ENCODE results near the gene SCTR.
"Not testable (repeated sequence)": the region's sequence is repeated elsewhere in the genome, so short reads cannot be mapped to it uniquely, and the experiment has no call there.

The SCTR gene

DNA sequence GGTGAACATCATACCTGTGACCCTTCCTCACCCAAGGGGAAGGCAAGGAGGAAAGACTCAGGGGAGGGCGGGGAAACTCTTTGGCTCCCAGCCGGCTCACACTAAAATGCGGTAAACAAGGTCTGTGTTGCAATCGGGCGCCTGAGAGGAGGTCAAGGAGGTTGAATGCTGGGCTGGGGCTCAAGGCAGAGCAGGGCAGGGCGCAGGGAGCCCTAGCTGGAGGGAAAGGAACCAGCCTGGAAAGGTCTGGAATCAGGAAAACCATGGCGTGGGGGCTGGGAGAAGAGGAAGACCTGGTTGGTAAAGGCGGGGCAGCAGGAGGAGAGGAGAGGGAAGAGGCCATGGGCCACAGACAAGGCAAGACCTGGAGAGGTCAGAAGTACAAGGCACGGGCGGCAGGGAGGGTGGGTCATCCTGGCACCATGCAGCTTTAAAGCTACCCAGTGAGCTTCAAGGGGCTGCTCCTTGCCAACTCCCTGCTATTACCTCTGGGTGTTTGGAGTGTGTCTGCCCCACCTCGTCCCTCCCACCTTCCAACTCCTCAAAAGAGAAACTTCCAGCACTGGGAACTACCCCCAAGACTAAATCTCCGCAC, 97.4 kb downstream of the SCTR start:
- DNase-seq: no peak

DNA sequence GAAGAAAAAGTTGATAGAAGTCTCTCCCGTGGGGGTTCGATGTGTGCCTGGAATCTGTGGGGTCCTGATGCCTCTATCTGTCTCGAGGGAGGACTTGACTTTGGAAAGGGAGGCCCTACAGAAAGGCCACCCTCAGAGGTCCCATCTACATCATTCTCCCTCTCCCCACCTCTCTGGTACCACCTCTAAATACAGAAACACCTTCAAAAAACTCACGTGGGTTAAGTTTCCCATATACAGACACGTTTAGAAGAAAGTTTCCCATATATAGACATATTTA, 97.9 kb downstream of the SCTR start:
- DNase-seq: no peak

DNA sequence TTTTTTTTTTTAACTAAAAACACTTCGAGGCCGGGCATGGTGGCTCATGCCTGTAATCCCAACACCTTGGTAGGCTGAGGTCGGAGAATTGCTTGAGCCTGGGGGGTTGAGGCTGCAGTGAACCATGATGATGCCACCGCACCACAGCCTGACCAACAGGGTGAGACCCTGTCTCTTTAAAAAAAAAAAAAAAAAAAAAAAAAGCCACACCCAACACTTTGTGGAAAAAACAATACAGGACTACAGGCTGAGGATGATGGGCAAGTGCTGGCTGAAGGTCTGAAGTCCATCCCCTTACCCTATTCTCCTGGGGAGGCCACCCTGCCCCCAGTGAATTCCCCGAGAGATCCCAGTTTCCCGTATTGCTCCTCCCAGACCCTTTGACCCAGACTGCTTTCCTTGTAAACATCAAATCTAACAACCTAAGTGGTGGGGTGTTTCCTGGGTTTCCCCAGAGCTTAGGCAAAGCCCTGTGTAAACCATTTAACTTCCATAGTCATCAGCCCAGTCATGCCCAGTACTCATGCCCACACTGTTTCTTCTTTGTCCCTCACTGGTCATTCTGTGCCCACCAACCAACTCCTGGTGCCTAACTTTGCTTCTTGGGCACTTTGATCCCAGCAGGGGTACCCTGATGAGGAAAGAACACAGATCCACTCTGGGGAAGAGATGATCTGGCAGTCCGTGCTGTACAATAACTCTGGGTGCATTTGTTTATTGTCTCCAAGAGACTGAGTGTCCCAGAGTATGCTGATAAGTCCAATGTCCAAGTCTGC, 98.5 kb downstream of the SCTR start:
- no peak for DNase-seq

DNA sequence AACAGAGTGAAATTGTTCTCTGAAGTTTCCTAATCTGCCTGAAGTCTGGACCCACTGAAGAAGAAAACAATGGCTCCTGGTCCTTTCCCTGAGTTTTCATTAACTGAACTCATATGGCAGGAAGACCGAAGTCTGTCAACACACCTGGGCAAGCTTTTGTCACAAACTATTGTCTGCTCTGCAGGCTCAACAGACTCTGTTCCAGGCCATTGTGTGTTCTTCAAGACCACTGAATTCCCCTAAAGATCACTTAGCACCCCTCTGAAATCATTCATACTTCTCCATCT, 99.2 kb downstream of the SCTR start:
- DNase-seq: no peak

DNA sequence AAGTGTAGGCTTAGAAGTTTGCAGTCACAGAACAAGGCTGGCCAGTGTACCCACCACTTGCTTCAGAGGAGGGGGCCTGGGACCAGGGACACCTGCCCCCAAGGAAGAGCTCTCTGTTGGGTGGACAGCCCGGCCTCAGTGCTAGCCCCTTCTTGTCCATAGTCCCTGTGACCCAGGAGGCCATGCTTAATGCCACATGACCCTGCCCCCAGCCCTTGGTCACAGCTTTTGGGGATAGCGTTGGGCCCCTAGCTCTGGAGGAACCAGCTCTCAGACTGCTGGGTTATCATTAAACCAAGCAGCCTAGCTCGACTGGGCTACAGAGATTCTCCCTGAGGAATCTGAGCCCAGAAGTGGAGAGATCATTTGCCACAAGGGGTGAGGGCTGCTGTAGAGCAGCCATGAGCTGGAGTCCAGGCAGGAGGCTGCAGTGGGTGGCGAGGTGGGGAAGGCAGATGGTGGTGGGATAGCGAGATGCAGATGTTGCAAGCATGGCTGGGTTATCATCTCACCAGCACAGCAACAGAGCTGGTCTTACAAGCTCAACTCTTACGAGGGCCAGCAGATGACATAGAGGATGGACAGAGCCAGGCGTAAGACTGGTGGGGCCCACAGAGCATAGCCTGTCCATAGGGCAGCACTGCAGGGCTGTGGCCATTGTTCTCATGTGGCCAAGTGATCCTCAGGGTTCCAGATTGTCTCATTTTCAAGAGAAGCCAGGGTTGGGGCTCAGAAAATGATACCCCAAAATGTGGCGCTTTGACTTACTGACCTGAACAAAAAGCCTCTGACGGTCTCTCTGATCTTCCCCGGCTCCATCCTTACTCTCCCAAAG, 99.8 kb downstream of the SCTR start:
- no peak for DNase-seq

DNA sequence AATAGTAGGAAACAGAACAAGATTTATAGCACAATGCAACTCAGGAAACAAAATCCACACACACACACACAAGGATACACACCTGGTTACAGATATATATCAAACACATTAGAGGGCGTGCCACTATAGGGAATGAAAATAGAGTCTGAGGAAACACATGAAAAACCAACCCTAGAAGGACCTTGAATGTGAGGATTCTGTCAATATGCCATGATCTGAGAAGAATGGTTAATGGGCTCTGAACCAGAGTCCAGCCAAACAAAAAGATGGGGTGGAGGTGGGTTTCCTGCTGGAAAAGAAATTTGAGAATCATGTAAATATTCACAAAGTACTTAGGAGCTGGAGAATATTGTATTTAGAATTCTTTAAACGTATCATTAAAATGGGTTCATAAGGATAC, 100.5 kb downstream of the SCTR start:
- DNase-seq: no peak

DNA sequence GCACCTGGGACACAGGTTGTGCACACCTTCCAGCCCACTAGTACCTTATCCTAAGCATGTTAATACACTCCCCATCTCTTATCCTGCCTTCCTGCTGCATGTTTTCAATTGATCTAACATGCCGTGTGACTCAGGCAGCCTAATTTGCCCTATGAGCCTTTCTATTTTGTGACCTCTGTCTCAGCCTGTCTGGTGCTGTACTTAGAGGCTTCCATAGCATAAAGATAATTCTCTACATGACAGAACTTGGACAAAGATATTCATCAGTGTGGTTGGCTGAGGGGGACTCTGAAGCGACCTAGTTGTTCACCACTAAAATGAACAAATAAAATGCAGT, 101.2 kb downstream of the SCTR start:
- DNase-seq: no peak

DNA sequence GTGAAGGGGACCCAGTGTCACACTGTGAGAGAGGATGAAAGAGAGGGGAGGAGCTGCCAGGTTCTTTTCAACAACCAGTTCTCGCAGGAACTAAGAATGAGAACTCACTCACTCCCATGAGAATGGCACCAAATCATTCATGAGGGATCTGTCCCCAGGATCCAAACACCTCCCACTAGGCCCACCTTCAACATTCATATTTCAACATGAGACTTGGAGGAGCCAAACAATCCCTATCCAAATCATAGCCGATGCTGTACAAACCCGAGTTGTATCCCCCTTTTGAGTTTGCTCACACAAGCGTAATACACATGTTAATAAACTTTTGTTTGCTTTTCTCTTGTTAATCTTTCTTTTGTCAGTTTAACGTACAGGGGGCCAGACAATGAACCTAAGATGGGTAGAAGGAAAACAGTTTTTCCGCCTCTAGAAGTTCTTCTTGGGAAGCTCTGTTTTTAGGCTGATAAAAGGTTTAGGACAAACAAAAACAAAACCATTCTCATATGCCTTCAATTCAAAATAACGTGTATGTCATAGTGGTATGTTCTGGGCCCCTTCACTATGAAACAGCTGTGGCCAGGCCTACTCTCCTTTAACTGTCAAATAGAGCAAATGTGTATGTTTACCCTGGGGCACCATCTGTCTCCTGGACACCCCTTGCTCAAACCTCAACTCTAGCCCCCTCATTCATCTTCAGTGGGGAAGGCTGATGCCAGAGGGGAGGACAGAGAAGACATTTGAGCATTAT, 101.7 kb downstream of the SCTR start:
- DNase-seq: no peak

DNA sequence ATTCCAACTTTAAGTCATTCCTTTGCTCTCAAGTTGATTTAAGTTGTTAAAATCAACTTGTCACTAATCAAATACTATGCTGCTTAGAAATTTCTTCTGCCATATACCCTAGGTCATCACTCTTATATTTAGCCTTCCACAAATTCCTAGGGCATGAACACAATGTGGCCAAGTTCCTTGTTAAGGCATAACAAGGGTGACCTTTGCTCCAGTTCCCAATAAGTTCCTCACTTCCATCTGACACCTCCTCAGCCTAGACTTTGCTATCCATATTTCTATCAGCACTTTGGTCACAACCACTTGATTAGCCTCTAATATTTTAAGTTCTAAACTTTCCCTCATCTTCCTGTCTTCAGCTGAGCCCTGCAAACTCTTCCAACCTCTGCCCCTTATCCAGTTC, 102.5 kb downstream of the SCTR start:
- no peak for DNase-seq

DNA sequence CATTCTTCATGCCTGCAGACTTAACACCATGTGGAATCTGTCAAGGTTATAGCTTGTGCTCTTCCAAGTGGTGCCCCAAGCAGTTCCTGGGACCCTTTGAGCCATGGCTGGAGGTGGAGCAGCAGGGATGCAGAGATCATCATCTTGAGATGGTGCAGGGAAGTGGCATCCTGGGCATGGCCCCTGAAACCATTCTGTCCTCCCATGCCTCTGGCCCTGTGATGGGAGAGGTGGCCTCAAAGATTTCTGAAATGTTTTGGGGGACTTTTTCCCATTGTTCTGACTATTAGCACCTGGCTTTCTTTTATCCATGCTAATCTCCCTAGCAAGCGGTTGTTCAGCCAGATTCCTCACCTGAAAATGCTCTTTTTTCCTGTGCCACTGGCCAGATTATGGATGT, 103.0 kb downstream of the SCTR start:
- no peak for DNase-seq

DNA sequence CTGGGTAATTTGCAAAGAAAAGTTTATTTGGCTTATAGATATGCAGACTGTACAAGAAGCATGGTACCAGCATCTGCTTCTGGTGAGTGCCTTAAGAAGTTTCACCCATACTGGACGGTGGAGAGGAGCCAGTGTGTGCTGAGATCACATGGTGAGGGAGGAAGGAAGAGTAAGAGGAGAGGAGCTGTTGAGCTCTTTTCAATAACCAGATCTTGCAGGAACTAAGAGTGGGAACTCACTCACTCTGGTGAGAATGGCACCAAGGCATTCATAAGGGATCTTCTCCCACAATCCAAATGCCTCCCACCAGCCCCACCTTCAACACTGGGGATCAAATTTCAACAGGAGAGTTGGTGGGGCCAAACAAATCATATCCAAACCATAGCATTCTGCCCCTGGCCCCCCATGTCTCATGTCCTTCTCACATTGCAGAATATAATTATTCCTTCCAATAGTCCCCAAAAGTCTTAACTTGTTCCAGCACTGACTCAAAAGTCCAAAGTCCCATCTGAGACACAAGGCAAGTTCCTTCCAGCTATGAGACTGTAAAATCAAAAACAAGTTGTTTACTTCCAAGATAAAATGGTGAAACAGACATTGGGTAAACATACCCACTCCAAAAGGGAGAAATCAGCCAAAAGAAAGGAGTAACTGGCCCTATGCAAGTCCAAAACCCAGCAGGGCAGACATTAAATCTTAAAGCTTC, 104.3 kb downstream of the SCTR start:
- no peak for DNase-seq

DNA sequence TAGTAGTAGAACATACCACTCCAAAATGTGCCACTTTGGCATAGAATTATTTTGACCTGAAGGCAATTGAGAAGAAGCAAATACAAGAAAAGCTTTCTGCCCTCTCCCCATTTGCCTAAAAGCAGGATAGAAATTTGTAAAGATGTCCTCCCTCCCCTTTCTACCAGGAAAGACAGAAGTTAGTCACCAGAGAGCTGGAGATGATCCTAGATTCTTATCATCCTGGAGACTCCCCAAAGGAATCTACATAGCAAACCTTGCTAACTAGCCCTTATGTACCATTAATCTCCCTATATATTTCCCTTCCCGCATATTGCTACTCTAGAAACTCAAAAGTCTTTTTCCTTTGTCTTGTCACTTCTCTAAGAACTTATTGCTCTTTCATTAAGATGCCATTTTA, 105.2 kb downstream of the SCTR start:
- DNase-seq: no peak

DNA sequence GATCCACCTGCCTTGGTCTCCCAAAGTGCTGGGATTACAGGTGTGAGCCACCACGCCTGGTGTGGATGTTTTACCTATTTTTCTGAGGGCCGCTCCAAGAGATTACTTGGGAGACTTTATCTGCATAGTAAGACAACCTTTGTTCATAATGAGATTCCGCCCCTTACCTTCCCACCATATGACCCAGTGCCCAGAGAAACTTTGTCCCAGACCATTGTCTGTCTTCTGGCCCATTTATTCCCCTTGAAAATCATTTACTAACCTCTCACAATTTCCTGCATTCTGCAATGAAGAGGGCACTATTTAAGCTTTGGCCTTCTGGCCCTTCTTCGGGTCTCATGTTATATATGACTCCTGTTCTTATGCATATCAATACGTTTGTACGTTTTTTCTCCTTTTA, 106.4 kb downstream of the SCTR start:
- no peak for DNase-seq

DNA sequence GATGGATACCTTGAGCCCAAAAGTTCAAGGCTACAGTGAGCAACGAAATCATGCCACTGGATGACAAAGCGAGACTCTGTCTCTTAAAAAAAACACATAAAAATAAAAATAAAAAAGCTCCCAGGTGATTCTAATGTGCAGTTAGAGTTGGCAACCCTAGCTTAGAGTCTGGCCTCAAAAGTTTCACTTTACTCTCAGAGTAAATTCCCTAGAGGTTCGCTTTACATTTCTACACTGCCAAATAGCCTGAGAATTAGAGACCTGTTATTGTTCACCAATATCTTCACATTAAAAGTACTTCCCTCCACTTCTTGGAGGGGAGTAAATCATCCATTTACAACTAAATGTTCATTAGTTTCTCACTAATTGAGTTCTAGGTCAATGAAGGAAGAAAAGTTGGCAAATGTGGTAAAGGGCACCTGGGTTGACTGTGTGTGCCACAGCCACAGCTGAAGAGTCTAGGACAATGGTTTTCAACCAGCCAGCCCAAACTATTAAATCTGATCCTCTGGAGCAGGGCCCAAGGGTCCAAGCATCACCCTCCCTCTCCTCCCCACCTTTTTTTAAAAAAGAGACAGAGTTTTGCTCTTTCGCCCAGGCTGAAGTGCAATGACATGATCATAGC, 107.9 kb downstream of the SCTR start:
- no peak for DNase-seq

DNA sequence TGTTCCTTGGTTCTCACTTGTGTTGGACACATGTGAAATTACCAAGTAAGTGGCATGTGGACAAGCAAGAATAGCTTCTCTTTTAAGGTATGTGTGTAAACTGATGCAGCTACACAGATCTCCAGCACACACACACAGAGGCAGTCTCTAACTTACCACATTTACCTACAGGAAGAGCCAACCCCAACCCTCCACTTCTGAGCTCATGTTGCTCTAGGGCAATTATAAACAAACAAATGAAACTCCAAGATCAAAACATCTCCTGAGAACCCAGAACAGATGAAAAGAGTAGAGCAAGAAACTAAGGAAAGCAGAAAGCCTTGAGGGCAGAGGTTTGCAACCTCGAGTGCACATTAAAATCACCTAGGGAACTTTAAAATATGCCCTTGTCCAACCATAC, 108.7 kb downstream of the SCTR start:
- DNase-seq: no peak

DNA sequence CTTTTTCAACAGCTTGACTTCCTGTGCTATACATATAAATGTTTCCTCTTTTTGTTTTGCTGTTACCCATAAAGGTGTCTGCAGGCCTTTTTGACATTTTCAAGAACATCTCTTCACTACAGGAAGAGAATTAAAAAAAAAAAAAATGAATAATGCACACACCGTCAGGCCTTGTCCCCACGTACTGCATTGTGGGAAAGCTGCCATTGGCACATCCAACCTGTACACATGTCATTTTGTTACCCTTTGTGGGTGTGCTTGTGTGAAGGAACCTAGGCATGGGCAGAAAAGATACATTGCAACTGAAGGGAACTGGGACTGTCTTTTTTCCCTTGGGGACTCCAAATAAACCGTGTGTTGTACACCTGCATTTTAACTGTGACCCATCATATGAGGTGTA, 109.4 kb downstream of the SCTR start:
- no peak for DNase-seq

DNA sequence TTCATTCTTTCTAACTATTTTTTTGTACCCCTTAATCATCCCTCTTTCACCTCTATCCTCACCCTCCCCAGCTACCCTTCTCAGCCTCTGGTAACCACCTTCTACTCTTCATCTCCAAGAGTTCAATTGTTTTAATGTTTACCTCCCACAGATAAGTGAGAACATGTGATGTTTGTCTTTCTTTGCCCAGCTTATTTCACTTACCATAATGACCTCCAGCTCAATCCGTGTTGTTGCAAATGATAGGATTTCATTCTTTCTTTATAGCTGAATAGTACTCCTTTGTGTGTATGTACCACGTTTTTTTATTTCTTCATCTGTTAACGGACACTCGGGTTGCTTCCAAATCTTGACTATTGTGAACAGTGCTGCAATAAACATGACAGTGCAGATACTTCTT, 114.8 kb downstream of the SCTR start:
- DNase-seq: no peak

DNA sequence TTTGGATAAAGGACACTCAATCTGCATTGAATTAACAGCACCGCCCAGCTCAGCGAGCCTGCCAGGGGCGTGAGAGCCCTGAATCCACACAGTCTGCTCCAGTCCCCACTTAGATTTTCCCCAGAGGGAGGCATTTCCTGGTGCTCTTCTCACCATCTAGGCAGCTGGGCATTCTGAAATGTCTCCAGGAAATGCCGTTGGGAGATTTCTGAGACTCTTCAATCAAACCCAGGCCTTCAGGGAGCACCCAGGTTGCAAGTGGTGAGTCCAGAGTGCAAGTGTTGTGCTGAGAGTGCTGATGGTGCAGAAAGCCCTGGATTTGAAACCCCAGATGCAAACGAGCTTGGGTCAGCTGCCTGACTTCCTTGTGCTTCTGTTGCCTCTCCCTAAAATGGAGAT, 116.1 kb downstream of the SCTR start:
- no peak for DNase-seq

DNA sequence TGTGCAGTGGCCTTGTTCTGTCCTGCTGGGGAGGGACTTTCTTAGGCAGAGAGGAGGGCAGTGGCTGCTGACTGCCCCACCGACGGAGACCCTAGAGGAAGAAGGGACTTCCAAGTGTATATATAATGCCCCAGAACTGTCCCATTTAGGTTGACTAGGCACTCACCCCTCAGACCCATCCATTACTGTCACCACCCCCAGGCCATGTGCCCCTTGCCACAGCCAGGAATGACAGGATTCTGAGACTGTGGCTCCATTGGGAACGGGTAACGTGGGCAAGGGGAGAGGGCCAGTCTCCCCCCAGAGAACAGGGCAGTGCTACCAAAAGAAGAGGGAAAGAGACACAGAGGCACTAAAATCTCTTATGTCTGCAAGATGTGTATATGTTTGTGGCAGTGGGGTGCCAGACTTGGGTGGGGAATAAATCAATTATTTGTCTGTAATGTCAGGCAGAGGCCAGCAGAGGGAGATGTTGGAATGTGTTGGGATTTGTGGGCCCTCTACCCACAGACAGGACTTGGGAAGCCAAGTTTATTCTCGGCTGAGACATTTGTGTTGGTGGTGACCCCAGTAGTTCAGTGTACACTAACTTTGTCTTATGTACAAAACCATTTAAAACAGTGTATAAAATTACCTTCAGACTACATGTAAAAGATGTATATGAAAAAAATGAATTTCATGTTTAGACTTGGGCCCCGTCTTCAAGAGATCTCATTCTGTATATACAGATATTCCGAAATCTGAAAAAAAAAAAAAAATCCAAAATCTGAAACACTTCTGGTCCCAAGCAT, 116.7 kb downstream of the SCTR start:
- DNase-seq: peak; percentile 15

DNA sequence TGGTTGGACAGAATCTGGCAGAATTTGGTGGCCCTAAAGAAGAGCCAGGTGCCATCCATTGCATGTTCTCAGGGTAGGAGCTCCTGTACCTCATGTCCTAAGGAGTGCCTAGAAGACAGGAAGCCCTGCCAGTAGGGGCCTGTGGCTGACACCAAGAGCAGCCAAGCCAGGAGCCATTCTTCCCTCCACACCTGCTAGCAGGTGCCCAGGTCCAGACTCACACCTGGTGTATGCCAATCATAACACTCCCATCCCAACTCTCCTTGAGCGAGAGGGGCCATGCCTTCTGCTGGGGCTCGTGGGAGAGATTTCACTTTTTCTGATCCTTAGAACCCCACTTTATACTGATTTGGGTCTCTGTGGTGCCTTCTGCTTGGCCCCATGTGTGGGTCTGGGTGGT, 119.1 kb downstream of the SCTR start:
- no peak for DNase-seq

DNA sequence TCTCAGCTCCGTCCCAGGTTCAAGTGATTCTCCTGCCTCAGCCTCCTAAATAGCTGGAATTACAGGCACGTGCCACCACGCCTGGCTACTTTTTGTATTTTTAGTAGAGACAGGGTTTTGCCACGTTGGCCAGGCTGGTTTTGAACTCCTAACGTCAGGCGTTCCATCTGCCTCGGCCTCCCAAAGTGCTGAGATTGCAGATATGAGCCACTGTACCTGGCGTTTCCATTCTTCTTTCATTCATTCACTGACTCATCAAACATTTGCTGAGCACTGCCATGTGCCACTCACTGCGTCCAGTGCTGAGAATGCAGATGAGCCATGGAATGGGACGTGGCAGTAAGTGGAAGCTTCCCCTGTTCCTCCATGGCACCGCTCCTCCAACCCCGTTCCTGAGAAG, 120.7 kb downstream of the SCTR start:
- not testable (repeated sequence) for DNase-seq
